HG03558 (cell line): ENCODE data around the gene ERC1.
"Not testable (repeated sequence)": the region's sequence is repeated elsewhere in the genome, so short reads cannot be mapped to it uniquely, and the experiment has no call there.

Experiments used
- ATAC-seq: cut with Tn5 transposase; IDR thresholded peaks from one replicate; pipeline ENCODE4 v1.9.1; 2021; ENCODE audit warnings: moderate number of reproducible peaks; ENCODE audit not compliant: unreplicated experiment; ENCODE audit errors: extremely low read depth

Gene ERC1

GRCh38 chr12:1305791-1306500, 314.9 kb downstream of the ERC1 start:
- no peak for ATAC-seq

- no peak for ATAC-seq
Measured at GRCh38 chr12:1306817-1307216, 315.8 kb downstream of the ERC1 start.

GRCh38 chr12:1307796-1308195, 316.8 kb downstream of the ERC1 start:
- no peak for ATAC-seq

GRCh38 chr12:1309613-1310012, 318.6 kb downstream of the ERC1 start:
- ATAC-seq: no peak

GRCh38 chr12:1310653-1311052, 319.6 kb downstream of the ERC1 start:
- no peak for ATAC-seq

- ATAC-seq: no peak
Measured at GRCh38 chr12:1311145-1311544, 320.1 kb downstream of the ERC1 start.

GRCh38 chr12:1313906-1314305, 322.9 kb downstream of the ERC1 start:
- ATAC-seq: no peak

GRCh38 chr12:1314523-1314922, 323.5 kb downstream of the ERC1 start:
- ATAC-seq: no peak

- ATAC-seq: not testable (repeated sequence)
Measured at GRCh38 chr12:1316991-1317390, 326.0 kb downstream of the ERC1 start.

GRCh38 chr12:1318327-1319031, 327.5 kb downstream of the ERC1 start:
- ATAC-seq: no peak

- no peak for ATAC-seq
Measured at GRCh38 chr12:1319212-1319611, 328.2 kb downstream of the ERC1 start.

GRCh38 chr12:1320021-1320420, 329.0 kb downstream of the ERC1 start:
- ATAC-seq: no peak

GRCh38 chr12:1322821-1323220, 331.8 kb downstream of the ERC1 start:
- ATAC-seq: no peak

- ATAC-seq: no peak
Measured at GRCh38 chr12:1324099-1324498, 333.1 kb downstream of the ERC1 start.

GRCh38 chr12:1324910-1325309, 333.9 kb downstream of the ERC1 start:
- ATAC-seq: no peak

- ATAC-seq: no peak
Measured at GRCh38 chr12:1325666-1326065, 334.6 kb downstream of the ERC1 start.

- no peak for ATAC-seq
Measured at GRCh38 chr12:1326258-1326657, 335.2 kb downstream of the ERC1 start.

- ATAC-seq: no peak
Measured at GRCh38 chr12:1328391-1328790, 337.4 kb downstream of the ERC1 start.

GRCh38 chr12:1329784-1330476, 338.9 kb downstream of the ERC1 start:
- no peak for ATAC-seq

GRCh38 chr12:1330477-1330827, 339.4 kb downstream of the ERC1 start:
- ATAC-seq: no peak

- ATAC-seq: no peak
Measured at GRCh38 chr12:1332327-1332726, 341.3 kb downstream of the ERC1 start.
